ENCODE measurements around the gene BTBD18.
A peak's percentile ranks its signal among the peaks of the same experiment; 100 is the strongest.

Gene BTBD18

GRCh38 chr11:57742087-57742452 lies 9.5 kb downstream of the BTBD18 start:
- peak overlapping the region; percentile 52; the same call in 1 of the 2 replicates for H2AFZ ChIP-seq (ENCODE audit: low read depth)

GRCh38 chr11:57741132-57742086 lies 10.2 kb downstream of the BTBD18 start, which contains the start of gene SELENOH:
TSS of gene SELENOH (plus strand) at chr11:57741491. CDS start at chr11:57741596, 105 bp downstream.
- peak within 1 kb of the TSS; percentile 59 for H2AFZ ChIP-seq (ENCODE audit: low read depth)
- H4K20me1 ChIP-seq (ENCODE audit: insufficient read depth): no peaks in the 10 kb centered on the region
- H3K27me3 ChIP-seq (ENCODE audit: insufficient read depth, low read depth): no peaks in the 10 kb centered on the region
- TF ChIP-seq, protein P1, sequence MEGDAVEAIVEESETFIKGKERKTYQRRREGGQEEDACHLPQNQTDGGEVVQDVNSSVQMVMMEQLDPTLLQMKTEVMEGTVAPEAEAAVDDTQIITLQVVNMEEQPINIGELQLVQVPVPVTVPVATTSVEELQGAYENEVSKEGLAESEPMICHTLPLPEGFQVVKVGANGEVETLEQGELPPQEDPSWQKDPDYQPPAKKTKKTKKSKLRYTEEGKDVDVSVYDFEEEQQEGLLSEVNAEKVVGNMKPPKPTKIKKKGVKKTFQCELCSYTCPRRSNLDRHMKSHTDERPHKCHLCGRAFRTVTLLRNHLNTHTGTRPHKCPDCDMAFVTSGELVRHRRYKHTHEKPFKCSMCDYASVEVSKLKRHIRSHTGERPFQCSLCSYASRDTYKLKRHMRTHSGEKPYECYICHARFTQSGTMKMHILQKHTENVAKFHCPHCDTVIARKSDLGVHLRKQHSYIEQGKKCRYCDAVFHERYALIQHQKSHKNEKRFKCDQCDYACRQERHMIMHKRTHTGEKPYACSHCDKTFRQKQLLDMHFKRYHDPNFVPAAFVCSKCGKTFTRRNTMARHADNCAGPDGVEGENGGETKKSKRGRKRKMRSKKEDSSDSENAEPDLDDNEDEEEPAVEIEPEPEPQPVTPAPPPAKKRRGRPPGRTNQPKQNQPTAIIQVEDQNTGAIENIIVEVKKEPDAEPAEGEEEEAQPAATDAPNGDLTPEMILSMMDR (conservative IDR thresholded peaks at IDR 0.05; ENCODE audit: low read depth, low read length): no peak
- H3K4me2 ChIP-seq: peak within 1 kb of the TSS; percentile 78
- H3K4me1 ChIP-seq (ENCODE audit: low read depth, poor library complexity, severe bottlenecking): peaks cover 7% of the 10 kb centered on the region
- peak within 1 kb of the TSS; percentile 85 for H3K9ac ChIP-seq
- H3K36me3 ChIP-seq (ENCODE audit: insufficient read depth): no peaks in the 10 kb centered on the region; the same call in 1 of the 2 replicates
- H3K27ac ChIP-seq: peak within 1 kb of the TSS; percentile 68
- 0 out of 2 replicates have a peak, but pooled peaks cover 12% of the 10 kb centered on the region for H3K79me2 ChIP-seq (ENCODE audit: insufficient read depth, low read depth)
- H3K4me3 ChIP-seq (IDR thresholded peaks at IDR 0.05; ENCODE audit: insufficient read depth, low read depth, low read length): no peak within 1 kb of the TSS

More at GRCh38 chr11:57742087-57742452, 9.5 kb downstream of the BTBD18 start:
- Histone ChIP-seq H3K79me2 (ENCODE audit: insufficient read depth, low read depth) (0 out of 2 replicates have a peak, but pooled peaks cover 12% of the 10 kb centered on the region), H3K4me1 (ENCODE audit: low read depth, poor library complexity, severe bottlenecking) (peaks cover 7% of the 10 kb centered on the region), H3K27ac (peak overlapping the region; percentile 68), H3K9ac (peak overlapping the region; percentile 85), H3K27me3 (ENCODE audit: insufficient read depth, low read depth) (no peaks in the 10 kb centered on the region), H3K4me2 (peak overlapping the region; percentile 46), H3K4me3 (IDR thresholded peaks at IDR 0.05; ENCODE audit: insufficient read depth, low read depth, low read length) (no peak overlapping the region), H4K20me1 (ENCODE audit: insufficient read depth) (no peaks in the 10 kb centered on the region), H3K36me3 (ENCODE audit: insufficient read depth) (no peaks in the 10 kb centered on the region; the same call in 1 of the 2 replicates)
- TF ChIP-seq, protein P1 (conservative IDR thresholded peaks at IDR 0.05; ENCODE audit: low read depth, low read length): no peak

DNA sequence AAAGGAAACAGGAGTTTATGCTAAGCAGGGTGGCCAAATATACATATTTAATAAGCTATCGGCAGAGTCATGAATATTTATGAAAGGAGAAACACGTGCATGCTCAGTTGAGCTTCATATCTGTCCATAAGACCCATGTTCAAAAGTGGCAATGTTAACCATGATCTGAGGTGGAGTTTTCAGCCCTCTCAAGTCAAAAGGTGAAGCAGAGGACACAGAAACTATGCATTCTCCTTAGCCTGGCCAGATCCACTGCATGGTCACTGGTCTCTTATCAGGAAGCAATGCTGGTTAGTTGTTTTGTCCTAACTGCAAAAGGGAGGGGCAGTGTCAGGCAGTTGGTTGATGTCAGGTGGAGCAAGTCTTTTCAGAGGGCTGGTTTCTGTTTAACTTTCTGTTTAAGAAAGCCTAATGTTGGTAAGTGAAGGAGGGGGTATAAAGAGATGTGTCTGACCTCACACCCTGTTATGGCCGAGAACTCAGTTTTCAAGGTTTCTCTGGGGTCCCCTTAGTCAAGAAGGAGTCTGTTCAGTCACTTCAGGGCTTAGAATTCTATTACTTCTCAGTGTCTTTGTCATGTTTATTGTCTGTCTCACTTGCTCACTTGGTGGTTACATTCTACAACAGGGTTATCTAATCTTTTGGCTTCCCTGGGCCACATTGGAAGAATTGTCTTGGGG lies 15.9 kb downstream of the BTBD18 start:
- Histone ChIP-seq H2AFZ (ENCODE audit: low read depth) (no peak overlapping the region), H3K4me1 (ENCODE audit: low read depth, poor library complexity, severe bottlenecking) (peaks cover 18% of the 10 kb centered on the region), H3K36me3 (ENCODE audit: insufficient read depth) (no peaks in the 10 kb centered on the region; the same call in 1 of the 2 replicates), H3K4me3 (IDR thresholded peaks at IDR 0.05; ENCODE audit: insufficient read depth, low read depth, low read length) (no peak overlapping the region), H4K20me1 (ENCODE audit: insufficient read depth) (no peaks in the 10 kb centered on the region), H3K79me2 (ENCODE audit: insufficient read depth, low read depth) (peaks cover 23% of the 10 kb centered on the region; the same call in 1 of the 2 replicates), H3K27me3 (ENCODE audit: insufficient read depth, low read depth) (no peaks in the 10 kb centered on the region), H3K27ac (peak overlapping the region; percentile 24; the same call in 1 of the 2 replicates), H3K4me2 (peak overlapping the region; percentile 3), H3K9ac (no peak overlapping the region)
- TF ChIP-seq, protein P1 (conservative IDR thresholded peaks at IDR 0.05; ENCODE audit: low read depth, low read length): no peak

- TF ChIP-seq, protein P1 (conservative IDR thresholded peaks at IDR 0.05; ENCODE audit: low read depth, low read length): no peak
- Histone ChIP-seq H4K20me1 (ENCODE audit: insufficient read depth) (0 out of 2 replicates have a peak, but pooled peaks cover 4% of the 10 kb centered on the region), H2AFZ (ENCODE audit: low read depth) (no peak overlapping the region), H3K79me2 (ENCODE audit: insufficient read depth, low read depth) (peaks cover 45% of the 10 kb centered on the region), H3K4me1 (ENCODE audit: low read depth, poor library complexity, severe bottlenecking) (peaks cover 18% of the 10 kb centered on the region), H3K4me3 (IDR thresholded peaks at IDR 0.05; ENCODE audit: insufficient read depth, low read depth, low read length) (no peak overlapping the region), H3K36me3 (ENCODE audit: insufficient read depth) (no peaks in the 10 kb centered on the region), H3K9ac (no peak overlapping the region), H3K27me3 (ENCODE audit: insufficient read depth, low read depth) (no peaks in the 10 kb centered on the region), H3K27ac (no peak overlapping the region), H3K4me2 (no peak overlapping the region)
These were observed 19.0 kb downstream of the BTBD18 start for GRCh38 chr11:57732661-57733060.
